Measurements from ENCODE around the gene ADAMTSL3.

DNA sequence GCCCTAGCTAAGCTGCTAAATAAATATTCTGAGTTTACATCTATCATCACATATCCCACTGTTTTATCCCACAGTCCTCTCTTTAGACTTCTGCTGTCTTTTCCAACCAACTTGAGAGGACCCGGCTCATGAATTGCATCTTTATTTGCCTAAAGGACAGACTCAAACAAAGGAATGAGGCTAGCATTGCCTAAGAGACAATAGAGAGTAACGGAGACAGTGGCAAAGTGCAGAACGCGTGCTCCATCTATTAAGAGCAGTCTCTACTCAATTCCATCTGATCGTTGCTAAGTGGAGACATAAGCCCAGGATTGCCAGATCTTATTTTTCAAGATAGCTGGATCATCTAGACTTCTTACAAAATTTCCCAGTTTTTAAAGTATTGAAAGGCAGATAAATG lies 2.3 kb downstream of the ADAMTSL3 start:
- TF ChIP-seq, protein P1, sequence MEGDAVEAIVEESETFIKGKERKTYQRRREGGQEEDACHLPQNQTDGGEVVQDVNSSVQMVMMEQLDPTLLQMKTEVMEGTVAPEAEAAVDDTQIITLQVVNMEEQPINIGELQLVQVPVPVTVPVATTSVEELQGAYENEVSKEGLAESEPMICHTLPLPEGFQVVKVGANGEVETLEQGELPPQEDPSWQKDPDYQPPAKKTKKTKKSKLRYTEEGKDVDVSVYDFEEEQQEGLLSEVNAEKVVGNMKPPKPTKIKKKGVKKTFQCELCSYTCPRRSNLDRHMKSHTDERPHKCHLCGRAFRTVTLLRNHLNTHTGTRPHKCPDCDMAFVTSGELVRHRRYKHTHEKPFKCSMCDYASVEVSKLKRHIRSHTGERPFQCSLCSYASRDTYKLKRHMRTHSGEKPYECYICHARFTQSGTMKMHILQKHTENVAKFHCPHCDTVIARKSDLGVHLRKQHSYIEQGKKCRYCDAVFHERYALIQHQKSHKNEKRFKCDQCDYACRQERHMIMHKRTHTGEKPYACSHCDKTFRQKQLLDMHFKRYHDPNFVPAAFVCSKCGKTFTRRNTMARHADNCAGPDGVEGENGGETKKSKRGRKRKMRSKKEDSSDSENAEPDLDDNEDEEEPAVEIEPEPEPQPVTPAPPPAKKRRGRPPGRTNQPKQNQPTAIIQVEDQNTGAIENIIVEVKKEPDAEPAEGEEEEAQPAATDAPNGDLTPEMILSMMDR (IDR thresholded peaks at IDR 0.05): no peak
- TF ChIP-seq EZH2 (IDR thresholded peaks at IDR 0.05) (no peak), EZH2phosphoT487 (IDR thresholded peaks at IDR 0.05) (no peak)
